Measurements from ENCODE around the gene PLD6. TPM values are rescaled to one million over a fixed set of nuclear protein-coding genes. Genes with fewer than 3 reads are reported as not detected.

PLD6 gene
- total RNA-seq, 1 experiment from 2014 or later, result 0.09 TPM

DNA sequence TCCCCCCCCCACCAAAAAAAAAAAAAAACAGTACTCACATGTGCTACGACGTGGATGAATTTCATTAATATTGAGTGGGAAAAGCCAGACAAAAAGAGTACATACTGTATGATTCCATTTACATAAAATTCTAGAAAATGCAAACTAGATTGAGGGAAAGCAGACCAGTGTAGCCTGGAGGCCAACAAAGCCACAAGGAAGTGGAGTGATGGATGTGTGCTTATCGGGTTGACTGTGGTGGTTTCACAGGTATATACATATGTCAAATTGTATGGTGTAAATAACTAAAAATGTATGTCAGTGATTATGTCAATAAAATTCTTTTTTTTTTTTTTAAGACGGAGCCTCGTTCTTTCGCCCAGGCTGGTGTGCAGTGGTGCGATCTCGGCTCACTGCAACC, 1.9 kb upstream of the PLD6 start:
- H3T11ph ChIP-seq (ENCODE audit: low read length), result no peak overlapping the region
- H2BK12ac ChIP-seq (ENCODE audit: insufficient read length, low read depth, low read length), result no peak overlapping the region
- no peaks in the 10 kb centered on the region for H3K27me3 ChIP-seq (ENCODE audit: insufficient read depth, low read length)
- no peak overlapping the region for H3K9ac ChIP-seq (ENCODE audit: extremely low read depth, insufficient read length, low read length)
- no peak overlapping the region for H2BK5ac ChIP-seq (ENCODE audit: insufficient read length, low read length)
- H2BK120ac ChIP-seq (ENCODE audit: low read depth, low read length, poor library complexity, severe bottlenecking), result no peak overlapping the region
- Mint-ChIP-seq H3K4me1 (no peaks in the 10 kb centered on the region), H3K27ac (no peak overlapping the region), H3K27me3 (ENCODE audit: low read depth) (peaks cover 1% of the 10 kb centered on the region; the same call in 1 of the 2 replicates), H3K9me3 (no peaks in the 10 kb centered on the region), H3K36me3 (ENCODE audit: insufficient read depth in 1 of 3, low read depth in 3 of 3) (peaks cover 4 to 11% (median 4%) of the 10 kb centered on the region in 3 experiments; a peak in 6 of 7 replicates), H3K4me3 (no peak overlapping the region)
- H4K8ac ChIP-seq (replicated peaks; ENCODE audit: insufficient read length, low read depth, low read length), result no peak overlapping the region
- H3K4me1 ChIP-seq (ENCODE audit: insufficient read depth, low read length), result no peaks in the 10 kb centered on the region
- no peak overlapping the region for H4K91ac ChIP-seq (ENCODE audit: insufficient read length, low read depth, low read length)
- TF ChIP-seq CTCF (conservative IDR thresholded peaks at IDR 0.05), result no peak
- no peaks in the 10 kb centered on the region for H3K79me2 ChIP-seq (ENCODE audit: insufficient read depth, low read length)
- H2BK15ac ChIP-seq (ENCODE audit: low read depth, low read length), result no peak overlapping the region
- no peak overlapping the region for H3K23ac ChIP-seq (ENCODE audit: insufficient read length, low read depth, low read length)
- H4K5ac ChIP-seq (ENCODE audit: insufficient read length, low read depth, low read length), result no peak overlapping the region
- WGBS (ENCODE audit: extremely low coverage, insufficient read length, low lambda C conversion rate), result no CpG with 5 or more reads among the region's 8 CpGs
- no peaks in the 10 kb centered on the region for H3K79me1 ChIP-seq (ENCODE audit: insufficient read depth, low read depth, low read length, poor library complexity, severe bottlenecking)
- no peak overlapping the region for H2AFZ ChIP-seq (ENCODE audit: low read length)
- no peak overlapping the region for H3K27ac ChIP-seq (ENCODE audit: insufficient read length, low read depth, low read length)
- DNase-seq, result no peak
- H3K4ac ChIP-seq (ENCODE audit: low read depth, low read length), result no peak overlapping the region
- H3K23me2 ChIP-seq (ENCODE audit: insufficient read length, low read depth, low read length, poor library complexity, severe bottlenecking), result no peaks in the 10 kb centered on the region
- no peak overlapping the region for H3K14ac ChIP-seq (ENCODE audit: insufficient read depth, low read length)
- H3K18ac ChIP-seq (ENCODE audit: insufficient read length, low read depth, low read length), result no peak overlapping the region
- H2AK5ac ChIP-seq (ENCODE audit: insufficient read length, low read length), result no peak overlapping the region
- no peak overlapping the region for H2BK20ac ChIP-seq (ENCODE audit: low read depth, low read length, poor library complexity, severe bottlenecking)
- H4K20me1 ChIP-seq (ENCODE audit: control insufficient read depth, insufficient read depth, insufficient read length), result no peaks in the 10 kb centered on the region
- H3K9me3 ChIP-seq (ENCODE audit: control insufficient read depth, low read depth, low read length), result no peaks in the 10 kb centered on the region
- no peak overlapping the region for H3K56ac ChIP-seq (ENCODE audit: insufficient read length, low read depth, low read length)
- H3K4me2 ChIP-seq (ENCODE audit: insufficient read depth, insufficient read length, low read length), result no peak overlapping the region

Measured in H9 (cell line).